Mucosa of descending colon (tissue), 3 donors: ENCODE data around the gene MAPKBP1. TPM values are rescaled to one million over a fixed set of nuclear protein-coding genes. Genes with fewer than 3 reads are reported as not detected.

ENCODE experiments used
- ATAC-seq: fragments of 200-7000 bp; cut with Tn5 transposase; one replicate; pipeline ENCODE4 v1.9.1; 2020; ENCODE audit warnings: mild to moderate bottlenecking, moderate library complexity
- DNase-seq, 3 donors: peaks; one replicate each; pipeline ENCODE4 v3.0.0-alpha.2; 2020
- H3K36me3 ChIP-seq: fragments of 200-600 bp; one replicate; pipeline ENCODE4 v1.8.0; 2021; ENCODE audit warnings: low read depth, mild to moderate bottlenecking
- H3K4me1 ChIP-seq: fragments of 200-600 bp; one replicate; pipeline ENCODE4 v1.8.0; 2021; ENCODE audit warnings: low read depth, mild to moderate bottlenecking
- H3K4me3 ChIP-seq: fragments of 200-600 bp; one replicate; pipeline ENCODE4 v1.8.0; 2021; ENCODE audit warnings: mild to moderate bottlenecking
- H3K9me3 ChIP-seq: fragments of 200-600 bp; one replicate; pipeline ENCODE4 v1.8.0; 2021; ENCODE audit warnings: mild to moderate bottlenecking
- CTCF ChIP-seq: fragments of 200-600 bp; IDR thresholded peaks from one replicate; pipeline ENCODE4 v1.8.0; 2022; ENCODE audit warnings: antibody characterized with exemption, mild to moderate bottlenecking
- intact Hi-C, 2 donors: fragments of 100-400 bp; cut with DNase I in 1 of 2; cut with micrococcal nuclease in 1 of 2; formaldehyde crosslinking; loops; one replicate each; pipeline versions ENCODE4 v1.11.0 to v1.11.1; 2022; cut with DNase I, micrococcal nuclease
- total RNA-seq, 3 donors: library from RNA; stranded (reverse); fragmentation: NEBNext Ultra II Directional in 2 of 3; extraction: Animal tissue kit (Norgen Biotek cat#: 25700) in 2 of 3; gene quantifications; one replicate each; pipeline versions ENCODE4 v1.2.1 to v1.2.4, GENCODE V29; 2021 to 2023
- donor health status: DM: no; HTN: no; CAD: no; lungs with moderate emphysema.
- donor health status: DM: no; HTN: no; CAD: no.
- donor health status: DM: no; HTN: yes; CAD: no.

The MAPKBP1 gene
- total RNA-seq, 3 donors from 2014 or later: 15.2 to 35.5 (median 16.0) TPM

DNA sequence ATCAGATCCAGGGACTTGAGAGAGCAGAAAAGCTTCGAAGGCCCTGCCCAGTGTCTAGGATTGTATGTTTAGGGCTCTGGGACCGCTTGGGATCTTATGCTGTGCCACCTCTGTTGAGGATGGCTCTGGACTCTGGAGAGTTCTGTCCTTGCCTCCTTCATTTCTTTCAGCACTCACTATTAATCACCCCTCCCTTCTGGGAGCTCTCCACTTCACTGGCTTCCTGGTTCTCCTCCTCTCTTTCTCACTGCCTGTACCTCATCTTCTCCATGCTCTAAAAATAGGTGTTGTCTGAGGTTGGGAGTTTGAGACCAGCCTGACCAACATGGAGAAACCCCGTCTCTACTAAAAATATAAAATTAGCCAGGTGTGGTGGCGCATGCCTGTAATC is 17.3 kb downstream of the MAPKBP1 start:
- Histone ChIP-seq H3K36me3 (no peaks in the 10 kb centered on the region), H3K9me3 (no peaks in the 10 kb centered on the region), H3K4me1 (peaks cover 8% of the 10 kb centered on the region), H3K4me3 (no peak overlapping the region)
- ATAC-seq: peak; percentile 10
- intact Hi-C loops: no loop called here
- no peak for TF ChIP-seq CTCF
- DNase-seq: no peak

DNA sequence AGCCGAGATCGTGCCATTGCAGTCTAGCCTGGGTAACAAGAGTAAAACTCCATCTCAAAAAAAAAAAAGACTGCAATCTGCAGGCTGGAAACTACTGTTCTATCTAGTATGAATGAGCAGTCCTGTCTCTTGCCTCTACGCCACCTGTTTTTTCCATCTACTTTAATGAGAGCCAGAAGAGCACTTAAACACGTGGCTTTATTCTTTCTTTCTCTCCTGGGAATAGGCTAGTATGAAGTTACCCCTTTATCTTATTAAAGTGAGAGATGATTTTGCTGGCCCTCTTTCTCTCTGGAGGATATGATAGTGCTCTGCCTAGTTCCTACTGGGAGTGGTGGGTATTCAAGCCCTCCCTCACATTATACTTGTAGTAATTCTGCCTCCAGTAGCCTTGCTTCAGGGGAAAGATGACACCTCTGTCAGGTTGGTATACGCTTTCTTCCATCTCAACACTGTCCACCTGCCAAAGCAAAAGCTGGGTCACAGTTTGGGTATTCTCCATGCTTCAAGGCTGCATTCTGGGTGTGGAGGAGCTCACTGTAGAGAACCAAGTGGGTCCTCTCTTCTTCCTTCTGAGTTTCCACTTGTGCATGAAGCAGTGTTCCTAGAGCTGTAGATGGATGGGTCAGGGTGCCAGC is 17.8 kb downstream of the MAPKBP1 start:
- Histone ChIP-seq H3K4me1 (peaks cover 8% of the 10 kb centered on the region), H3K4me3 (no peak overlapping the region), H3K9me3 (no peaks in the 10 kb centered on the region), H3K36me3 (no peaks in the 10 kb centered on the region)
- no peak for TF ChIP-seq CTCF
- no peak for ATAC-seq
- DNase-seq: no peak
- intact Hi-C loops: no loop called here

DNA sequence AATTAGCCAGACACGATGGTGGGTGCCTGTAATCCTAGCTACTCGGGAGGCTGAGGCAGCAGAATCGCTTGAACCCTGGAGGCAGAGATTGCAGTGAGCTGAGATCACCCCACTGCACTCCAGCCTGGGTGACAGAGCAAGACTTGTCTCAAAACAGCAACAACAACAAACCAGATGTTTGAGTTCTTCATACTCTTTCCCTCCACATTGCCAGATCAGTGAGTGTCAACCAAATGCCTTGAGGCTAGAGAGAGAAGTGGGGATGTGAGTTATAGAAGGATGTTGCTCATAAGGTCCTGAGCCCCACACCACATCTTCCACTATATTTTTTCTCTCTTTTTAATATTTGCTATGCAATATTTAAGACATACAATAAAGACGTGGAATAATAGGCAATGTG is 19.8 kb downstream of the MAPKBP1 start:
- Histone ChIP-seq H3K4me1 (peaks cover 8% of the 10 kb centered on the region), H3K4me3 (no peak overlapping the region), H3K36me3 (no peaks in the 10 kb centered on the region), H3K9me3 (no peaks in the 10 kb centered on the region)
- intact Hi-C loops: no loop called here
- ATAC-seq (no peak), DNase-seq (no peak)
- TF ChIP-seq CTCF: no peak

DNA sequence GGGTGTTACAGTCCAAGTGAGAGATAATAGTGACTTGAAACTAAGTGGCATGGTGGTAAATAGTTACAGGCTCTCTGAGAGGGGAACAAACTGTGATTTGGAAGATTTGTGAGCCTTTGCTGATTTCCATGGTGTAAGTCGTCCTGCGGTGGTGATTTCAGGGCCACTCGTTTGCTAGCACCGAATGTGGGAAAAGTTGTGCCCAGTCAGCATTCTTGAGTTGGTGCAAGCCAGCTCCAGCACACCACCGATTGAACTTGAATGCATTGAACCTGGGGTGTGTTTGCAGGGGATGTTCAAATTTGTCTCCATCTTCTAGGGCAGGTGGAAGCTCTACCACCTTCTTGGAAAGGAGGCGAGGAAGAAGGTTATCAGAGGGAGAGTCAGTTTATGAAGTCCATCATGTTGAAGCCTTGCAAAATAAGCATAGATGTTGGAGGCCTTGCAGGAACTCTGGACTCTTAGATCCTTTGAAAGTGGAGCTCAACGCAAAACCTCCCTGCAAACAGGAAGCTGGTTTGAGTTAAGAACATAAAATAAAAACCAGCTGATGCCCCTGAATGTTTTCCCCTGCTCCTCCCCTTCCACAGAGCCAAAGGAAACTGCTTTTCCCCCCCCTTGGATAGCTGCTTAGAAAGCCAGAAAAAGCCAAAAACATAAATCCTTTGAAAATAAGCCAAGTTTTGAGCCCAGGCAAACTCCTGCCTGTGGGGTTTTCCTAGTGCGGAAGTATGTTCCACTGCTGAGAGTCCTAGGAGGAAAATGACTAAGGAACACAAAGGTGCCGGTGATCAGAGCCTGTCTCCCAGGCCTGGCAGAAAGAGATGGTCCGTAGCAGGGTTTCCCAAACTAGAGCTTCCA is 21.9 kb downstream of the MAPKBP1 start:
- no peak for TF ChIP-seq CTCF
- Histone ChIP-seq H3K4me1 (peaks cover 3% of the 10 kb centered on the region), H3K9me3 (no peaks in the 10 kb centered on the region), H3K36me3 (no peaks in the 10 kb centered on the region), H3K4me3 (no peak overlapping the region)
- no peak for DNase-seq
- intact Hi-C loops: no loop called here
- no peak for ATAC-seq

- DNase-seq (no peak), ATAC-seq (no peak)
- intact Hi-C loops: no loop called here
- peaks cover 3% of the 10 kb centered on the region for H3K4me1 ChIP-seq
- H3K9me3 ChIP-seq: no peaks in the 10 kb centered on the region
- H3K4me3 ChIP-seq: no peak overlapping the region
- H3K36me3 ChIP-seq: no peaks in the 10 kb centered on the region
- TF ChIP-seq CTCF: no peak
Measured at GRCh38 chr15:41797201-41797944, 23.1 kb downstream of the MAPKBP1 start.
